Measurements from ENCODE around the gene GALNT4.

GALNT4 gene

DNA sequence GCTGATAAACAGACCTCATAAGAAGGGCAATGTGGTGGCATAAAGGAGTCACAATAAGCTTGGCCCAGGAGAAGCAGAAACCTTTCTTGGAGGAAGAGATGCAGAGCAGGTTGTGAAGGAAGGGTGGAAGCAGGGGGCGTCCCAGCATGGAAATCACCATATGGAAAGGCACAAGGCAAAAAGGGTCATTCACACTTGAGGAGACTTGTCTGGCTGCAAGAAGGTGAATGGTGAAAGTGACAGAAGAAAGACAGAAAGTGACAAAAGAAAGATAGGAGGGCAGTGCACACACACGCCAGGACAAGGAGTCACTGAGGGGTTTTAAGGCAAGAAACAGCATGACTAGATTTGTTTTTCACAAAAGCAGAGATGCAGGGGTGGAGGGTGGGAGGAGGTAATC lies 38.3 kb downstream of the GALNT4 start:
- Histone ChIP-seq H3K4me3 (ENCODE audit: low read depth in 1 of 2, low read length in 2 of 2) (no peak overlapping the region), H3K36me3 (ENCODE audit: control insufficient read depth in 1 of 2, insufficient read depth in 2 of 2, low read length in 2 of 2) (peaks cover 15 to 22% of the 10 kb centered on the region in 2 donors), H3K27ac (ENCODE audit: low read length) (no peak overlapping the region), H3K9me3 (ENCODE audit: control insufficient read depth in 1 of 2, low read length in 2 of 2) (no peaks in the 10 kb centered on the region), H3K27me3 (ENCODE audit: low read depth, low read length) (no peaks in the 10 kb centered on the region), H3K4me1 (ENCODE audit: control insufficient read depth in 1 of 2, insufficient read depth in 2 of 2, low read length in 2 of 2) (no peaks in the 10 kb centered on the region)

DNA sequence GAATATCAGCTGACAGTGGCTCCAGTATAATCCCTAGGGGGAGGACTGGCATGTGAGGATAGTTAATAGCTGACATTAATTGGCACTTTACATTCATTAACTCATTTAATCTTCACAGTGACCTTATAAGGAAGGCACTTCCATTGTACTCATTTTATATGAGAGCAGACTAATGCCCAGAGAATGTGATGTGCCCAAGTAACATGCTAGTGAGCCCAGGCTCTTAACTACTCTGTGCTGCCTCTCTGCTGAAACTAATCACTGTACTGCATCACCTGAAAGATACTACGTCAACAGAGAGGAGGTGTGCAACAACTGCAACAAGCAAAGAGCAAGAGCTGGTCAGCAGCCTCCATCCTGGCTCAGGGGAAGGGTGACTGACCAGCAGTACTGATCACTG lies 40.1 kb downstream of the GALNT4 start:
- Histone ChIP-seq H3K4me1 (ENCODE audit: control insufficient read depth in 1 of 2, insufficient read depth in 2 of 2, low read length in 2 of 2) (no peaks in the 10 kb centered on the region), H3K9me3 (ENCODE audit: control insufficient read depth in 1 of 2, low read length in 2 of 2) (no peaks in the 10 kb centered on the region), H3K4me3 (ENCODE audit: low read depth in 1 of 2, low read length in 2 of 2) (no peak overlapping the region), H3K36me3 (ENCODE audit: control insufficient read depth in 1 of 2, insufficient read depth in 2 of 2, low read length in 2 of 2) (peaks cover 4 to 12% of the 10 kb centered on the region in 2 donors), H3K27me3 (ENCODE audit: low read depth, low read length) (no peaks in the 10 kb centered on the region), H3K27ac (ENCODE audit: low read length) (no peak overlapping the region)

DNA sequence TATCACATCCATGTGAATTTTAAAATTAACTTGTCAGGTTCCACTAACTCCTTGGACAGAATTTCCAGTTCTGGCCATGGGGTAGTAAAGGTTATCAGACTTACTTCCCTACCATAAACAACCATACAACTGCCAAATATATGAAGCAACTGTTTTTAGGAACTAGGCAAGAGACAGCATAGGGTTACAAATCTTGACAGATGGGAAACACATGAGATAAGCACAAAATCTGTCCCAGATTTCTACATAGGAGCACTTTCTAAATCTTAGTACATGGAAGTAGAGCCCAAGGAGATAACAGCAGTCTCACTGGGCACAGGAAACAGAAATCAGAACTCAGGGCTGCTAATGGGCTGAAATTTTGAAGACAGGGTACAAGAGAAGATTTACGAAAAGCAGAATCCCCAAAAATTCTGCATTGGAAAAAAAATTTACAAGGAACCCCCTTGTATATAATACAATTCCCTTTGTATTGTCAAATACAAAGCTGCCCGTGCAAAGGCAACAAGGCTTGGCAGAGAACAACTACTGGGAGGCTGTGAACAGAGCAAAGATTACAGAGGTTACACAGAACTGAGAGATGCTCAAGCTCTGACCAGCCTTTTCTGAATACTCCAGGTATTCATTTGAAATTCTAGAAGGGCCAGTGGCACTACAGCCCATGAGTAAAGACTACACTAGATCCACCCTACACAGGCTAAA lies 43.2 kb downstream of the GALNT4 start:
- Histone ChIP-seq H3K36me3 (ENCODE audit: control insufficient read depth in 1 of 2, insufficient read depth in 2 of 2, low read length in 2 of 2) (peaks cover 0 to under 1% of the 10 kb centered on the region in 2 donors), H3K27ac (ENCODE audit: low read length) (no peak overlapping the region), H3K4me3 (ENCODE audit: low read depth in 1 of 2, low read length in 2 of 2) (no peak overlapping the region), H3K4me1 (ENCODE audit: control insufficient read depth in 1 of 2, insufficient read depth in 2 of 2, low read length in 2 of 2) (no peaks in the 10 kb centered on the region), H3K9me3 (ENCODE audit: control insufficient read depth in 1 of 2, low read length in 2 of 2) (no peaks in the 10 kb centered on the region), H3K27me3 (ENCODE audit: low read depth, low read length) (no peaks in the 10 kb centered on the region)

DNA sequence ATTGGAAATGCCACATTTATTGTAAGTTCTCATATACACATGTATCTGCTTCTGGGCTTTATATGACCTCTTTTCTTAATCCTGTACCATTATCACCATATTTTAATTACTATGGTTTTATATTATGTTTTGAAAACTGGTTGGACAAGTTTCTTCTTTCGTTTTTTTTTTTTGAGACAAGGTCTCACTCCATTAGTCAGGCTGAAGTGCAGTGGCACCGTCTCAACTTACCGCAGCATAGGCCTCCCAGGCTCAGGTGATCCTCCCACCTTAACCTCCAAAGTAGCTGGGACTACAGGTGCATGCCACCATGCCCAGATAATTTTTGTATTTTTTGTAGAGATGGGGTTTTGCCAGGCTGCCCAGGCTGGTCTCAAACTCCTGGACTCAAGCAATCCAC lies 44.6 kb downstream of the GALNT4 start:
- H3K27ac ChIP-seq (ENCODE audit: low read length) = no peak overlapping the region
- no peaks in the 10 kb centered on the region for H3K27me3 ChIP-seq (ENCODE audit: low read depth, low read length)
- H3K4me3 ChIP-seq (ENCODE audit: low read depth in 1 of 2, low read length in 2 of 2) = no peak overlapping the region
- H3K4me1 ChIP-seq (ENCODE audit: control insufficient read depth in 1 of 2, insufficient read depth in 2 of 2, low read length in 2 of 2) = no peaks in the 10 kb centered on the region
- no peaks in the 10 kb centered on the region for H3K9me3 ChIP-seq (ENCODE audit: control insufficient read depth in 1 of 2, low read length in 2 of 2)
- no peaks in the 10 kb centered on the region for H3K36me3 ChIP-seq (ENCODE audit: control insufficient read depth in 1 of 2, insufficient read depth in 2 of 2, low read length in 2 of 2)

DNA sequence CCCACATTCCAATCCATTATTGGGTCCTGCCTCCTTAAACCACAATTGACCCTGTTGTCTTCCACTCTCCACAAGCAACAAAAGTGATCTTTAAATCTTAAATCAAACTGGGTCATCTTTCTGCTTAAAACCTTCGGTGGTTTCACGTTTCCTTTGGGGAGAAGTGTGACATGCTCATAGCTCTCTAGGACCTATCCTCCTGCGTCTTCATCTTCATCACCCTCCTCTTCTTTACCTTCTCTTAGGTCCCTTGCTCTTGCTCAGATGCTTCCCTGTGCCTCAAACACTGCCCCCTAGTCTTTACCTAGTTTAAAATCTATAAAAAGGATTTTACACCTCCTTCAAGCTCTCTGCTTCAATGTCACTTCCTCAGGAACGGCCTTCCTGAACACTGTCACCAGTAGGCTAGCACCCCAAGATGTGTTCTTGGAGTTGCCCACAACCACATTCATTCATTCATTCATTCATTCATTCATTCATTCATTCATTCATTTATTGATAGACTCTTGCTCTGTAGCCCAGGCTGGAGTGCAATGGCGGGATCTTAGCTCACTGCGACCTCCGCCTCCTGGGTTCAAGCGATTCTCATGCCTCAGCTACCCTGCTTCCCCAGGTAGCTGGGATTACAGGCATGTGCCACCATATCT lies 46.8 kb downstream of the GALNT4 start:
- H3K9me3 ChIP-seq (ENCODE audit: control insufficient read depth in 1 of 2, low read length in 2 of 2) = no peaks in the 10 kb centered on the region
- no peaks in the 10 kb centered on the region for H3K36me3 ChIP-seq (ENCODE audit: control insufficient read depth in 1 of 2, insufficient read depth in 2 of 2, low read length in 2 of 2)
- H3K27ac ChIP-seq (ENCODE audit: low read length) = no peak overlapping the region
- H3K27me3 ChIP-seq (ENCODE audit: low read depth, low read length) = no peaks in the 10 kb centered on the region
- no peak overlapping the region for H3K4me3 ChIP-seq (ENCODE audit: low read depth in 1 of 2, low read length in 2 of 2)
- H3K4me1 ChIP-seq (ENCODE audit: control insufficient read depth in 1 of 2, insufficient read depth in 2 of 2, low read length in 2 of 2) = no peaks in the 10 kb centered on the region

DNA sequence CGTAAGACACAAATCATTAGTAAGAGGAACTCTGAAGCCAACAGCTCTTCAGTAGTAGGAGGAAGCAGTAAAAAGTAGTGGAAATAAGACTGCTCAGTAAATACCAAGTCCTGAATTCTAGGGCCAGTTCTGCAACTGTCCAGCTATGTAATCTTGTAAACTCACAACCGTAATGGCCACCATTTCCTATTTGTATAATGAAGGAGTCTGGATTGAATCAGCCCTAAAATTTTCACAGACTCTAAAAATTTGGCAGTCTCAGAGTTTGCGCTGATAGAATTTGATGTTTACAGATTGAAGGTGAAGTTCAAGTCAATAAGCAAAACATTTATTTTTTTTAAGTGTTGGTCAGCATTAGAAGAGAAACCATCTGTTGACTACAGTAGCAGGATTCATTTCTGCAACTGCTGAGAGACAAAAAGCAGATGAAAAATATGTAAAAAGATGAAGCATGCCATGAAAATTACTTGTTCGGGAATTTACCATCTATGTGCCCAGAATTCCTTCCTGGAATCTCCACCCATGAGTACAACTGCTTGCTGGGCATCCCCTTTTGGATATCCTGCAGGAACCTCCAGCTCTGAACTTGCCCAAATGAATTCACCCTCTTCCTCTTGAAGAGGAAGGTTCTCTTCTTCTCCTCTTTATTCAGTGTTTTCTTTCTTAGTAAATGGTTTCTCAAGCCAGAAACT lies 47.5 kb downstream of the GALNT4 start:
- Histone ChIP-seq H3K27me3 (ENCODE audit: low read depth, low read length) (no peaks in the 10 kb centered on the region), H3K4me1 (ENCODE audit: control insufficient read depth in 1 of 2, insufficient read depth in 2 of 2, low read length in 2 of 2) (no peaks in the 10 kb centered on the region), H3K9me3 (ENCODE audit: control insufficient read depth in 1 of 2, low read length in 2 of 2) (no peaks in the 10 kb centered on the region), H3K27ac (ENCODE audit: low read length) (no peak overlapping the region), H3K36me3 (ENCODE audit: control insufficient read depth in 1 of 2, insufficient read depth in 2 of 2, low read length in 2 of 2) (no peaks in the 10 kb centered on the region), H3K4me3 (ENCODE audit: low read depth in 1 of 2, low read length in 2 of 2) (no peak overlapping the region)

DNA sequence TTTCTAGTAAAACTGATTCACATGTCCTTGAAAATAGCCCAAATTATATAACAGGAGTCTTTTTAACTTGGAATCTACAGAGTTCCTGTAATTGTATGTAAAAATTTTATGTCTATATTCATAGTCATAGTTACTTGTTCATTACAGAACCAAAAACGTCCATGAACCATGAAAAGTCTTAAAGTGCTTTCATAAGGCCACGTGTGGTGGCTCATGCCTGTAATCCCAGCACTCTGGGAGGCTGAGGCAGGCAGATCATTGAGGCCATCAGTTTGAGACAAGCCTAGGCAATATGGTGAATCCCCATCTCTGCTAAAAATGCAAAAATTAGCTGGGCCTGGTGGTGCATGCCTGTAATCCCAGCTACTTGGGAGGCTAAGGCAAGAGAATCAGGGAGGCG lies 48.4 kb downstream of the GALNT4 start:
- no peaks in the 10 kb centered on the region for H3K36me3 ChIP-seq (ENCODE audit: control insufficient read depth in 1 of 2, insufficient read depth in 2 of 2, low read length in 2 of 2)
- no peaks in the 10 kb centered on the region for H3K4me1 ChIP-seq (ENCODE audit: control insufficient read depth in 1 of 2, insufficient read depth in 2 of 2, low read length in 2 of 2)
- no peak overlapping the region for H3K27ac ChIP-seq (ENCODE audit: low read length)
- H3K27me3 ChIP-seq (ENCODE audit: low read depth, low read length) = no peaks in the 10 kb centered on the region
- no peak overlapping the region for H3K4me3 ChIP-seq (ENCODE audit: low read depth in 1 of 2, low read length in 2 of 2)
- H3K9me3 ChIP-seq (ENCODE audit: control insufficient read depth in 1 of 2, low read length in 2 of 2) = no peaks in the 10 kb centered on the region

DNA sequence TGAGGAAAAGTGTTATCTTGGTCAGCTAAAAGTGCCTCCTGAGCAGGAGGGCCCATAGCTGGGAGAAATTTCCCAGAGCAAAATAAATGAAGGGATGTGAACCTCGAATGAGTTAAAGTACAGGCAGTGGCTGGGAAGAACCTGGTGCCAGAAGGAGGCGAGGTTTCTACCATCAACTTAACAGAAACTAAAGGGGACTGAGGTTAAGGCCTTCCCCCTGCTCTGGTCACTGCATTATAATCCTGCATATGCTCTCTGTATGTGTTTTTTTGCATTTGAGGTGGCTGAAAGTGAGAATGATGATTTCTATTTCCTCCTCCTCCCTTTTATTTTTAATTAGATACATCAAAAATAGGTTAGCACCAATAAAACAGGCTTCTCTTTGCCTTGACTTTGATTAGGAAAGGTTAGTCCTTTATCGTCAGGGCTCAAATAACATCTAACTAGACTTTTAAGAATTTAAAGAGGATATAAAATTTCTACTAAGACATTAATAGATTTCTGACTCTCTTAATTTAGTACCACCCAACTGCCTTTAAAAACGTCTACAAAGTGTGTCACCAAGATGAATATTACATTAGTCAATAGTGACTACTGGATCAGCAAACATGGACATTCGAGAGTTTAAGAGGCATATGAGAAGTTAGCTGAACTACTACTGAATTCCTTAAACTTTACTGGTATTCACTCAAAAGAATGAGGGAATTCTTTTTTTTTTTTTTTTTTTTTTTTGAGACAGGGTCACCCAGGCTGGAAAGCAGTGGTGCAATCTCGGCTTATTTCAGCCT lies 49.2 kb downstream of the GALNT4 start:
- H3K36me3 ChIP-seq (ENCODE audit: control insufficient read depth in 1 of 2, insufficient read depth in 2 of 2, low read length in 2 of 2) = no peaks in the 10 kb centered on the region
- H3K4me3 ChIP-seq (ENCODE audit: low read depth in 1 of 2, low read length in 2 of 2) = no peak overlapping the region
- H3K9me3 ChIP-seq (ENCODE audit: control insufficient read depth in 1 of 2, low read length in 2 of 2) = no peaks in the 10 kb centered on the region
- no peak overlapping the region for H3K27ac ChIP-seq (ENCODE audit: low read length)
- H3K4me1 ChIP-seq (ENCODE audit: control insufficient read depth in 1 of 2, insufficient read depth in 2 of 2, low read length in 2 of 2) = no peaks in the 10 kb centered on the region
- no peaks in the 10 kb centered on the region for H3K27me3 ChIP-seq (ENCODE audit: low read depth, low read length)

DNA sequence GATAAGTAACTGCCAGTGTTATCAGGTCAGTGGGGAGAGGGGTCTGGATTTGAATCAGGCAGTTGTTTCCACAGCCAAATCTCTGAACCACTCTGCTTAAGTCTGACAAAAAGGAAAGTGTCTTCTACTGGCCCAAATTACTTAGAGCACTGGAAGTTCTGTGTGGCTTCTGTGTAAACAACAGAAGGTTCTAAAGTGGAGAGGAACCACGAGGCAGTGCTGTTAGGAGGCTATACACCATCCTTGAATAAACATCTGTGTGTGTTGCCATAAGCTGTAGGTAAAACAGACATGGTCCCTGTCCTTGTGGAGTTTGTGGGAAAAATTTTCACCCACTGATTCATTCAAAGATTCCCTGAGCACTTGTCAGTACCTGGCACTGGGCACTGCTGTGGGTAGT lies 50.0 kb downstream of the GALNT4 start:
- Histone ChIP-seq H3K27ac (ENCODE audit: low read length) (no peak overlapping the region), H3K27me3 (ENCODE audit: low read depth, low read length) (no peaks in the 10 kb centered on the region), H3K36me3 (ENCODE audit: control insufficient read depth in 1 of 2, insufficient read depth in 2 of 2, low read length in 2 of 2) (no peaks in the 10 kb centered on the region), H3K9me3 (ENCODE audit: control insufficient read depth in 1 of 2, low read length in 2 of 2) (no peaks in the 10 kb centered on the region), H3K4me3 (ENCODE audit: low read depth in 1 of 2, low read length in 2 of 2) (no peak overlapping the region), H3K4me1 (ENCODE audit: control insufficient read depth in 1 of 2, insufficient read depth in 2 of 2, low read length in 2 of 2) (no peaks in the 10 kb centered on the region)
